ENCODE results near the gene SCG3.

The SCG3 gene

GRCh38 chr15:51755790-51756189, 74.5 kb downstream of the SCG3 start:
- no peak for TF ChIP-seq CTCF (IDR thresholded peaks at IDR 0.05; ENCODE audit: borderline replicate concordance, control extremely low read depth, extremely low read depth, insufficient read depth, missing control alignments)
- no peak for DNase-seq (ENCODE audit: low spot score)
- in situ Hi-C loops (cut with MboI; ENCODE audit: low sequenced_read_pairs, unreplicated experiment): no loop called here

GRCh38 chr15:51756482-51756881, 75.2 kb downstream of the SCG3 start:
- in situ Hi-C loops (cut with MboI; ENCODE audit: low sequenced_read_pairs, unreplicated experiment): no loop called here

GRCh38 chr15:51757450-51757849, 76.1 kb downstream of the SCG3 start:
- no peak for DNase-seq (ENCODE audit: low spot score)
- in situ Hi-C loops (cut with MboI; ENCODE audit: low sequenced_read_pairs, unreplicated experiment): no loop called here
- TF ChIP-seq CTCF (IDR thresholded peaks at IDR 0.05; ENCODE audit: borderline replicate concordance, control extremely low read depth, extremely low read depth, insufficient read depth, missing control alignments): no peak

More at GRCh38 chr15:51756482-51756881, 75.2 kb downstream of the SCG3 start:
- DNase-seq (ENCODE audit: low spot score): no peak
- TF ChIP-seq CTCF (IDR thresholded peaks at IDR 0.05; ENCODE audit: borderline replicate concordance, control extremely low read depth, extremely low read depth, insufficient read depth, missing control alignments): no peak

- in situ Hi-C loops (cut with MboI; ENCODE audit: low sequenced_read_pairs, unreplicated experiment): no loop called here
- TF ChIP-seq CTCF (IDR thresholded peaks at IDR 0.05; ENCODE audit: borderline replicate concordance, control extremely low read depth, extremely low read depth, insufficient read depth, missing control alignments): no peak
- DNase-seq (ENCODE audit: low spot score): no peak
Observed at GRCh38 chr15:51758645-51759044, 77.3 kb downstream of the SCG3 start.

GRCh38 chr15:51759557-51760070, 78.3 kb downstream of the SCG3 start:
- no peak for TF ChIP-seq CTCF (IDR thresholded peaks at IDR 0.05; ENCODE audit: borderline replicate concordance, control extremely low read depth, extremely low read depth, insufficient read depth, missing control alignments)
- DNase-seq (ENCODE audit: low spot score): no peak
- in situ Hi-C loops (cut with MboI; ENCODE audit: low sequenced_read_pairs, unreplicated experiment): no loop called here

- no peak for DNase-seq (ENCODE audit: low spot score)
- no peak for TF ChIP-seq CTCF (IDR thresholded peaks at IDR 0.05; ENCODE audit: borderline replicate concordance, control extremely low read depth, extremely low read depth, insufficient read depth, missing control alignments)
Observed at GRCh38 chr15:51760805-51761204, 79.5 kb downstream of the SCG3 start.

GRCh38 chr15:51765751-51766150, 84.4 kb downstream of the SCG3 start:
- TF ChIP-seq CTCF (IDR thresholded peaks at IDR 0.05; ENCODE audit: borderline replicate concordance, control extremely low read depth, extremely low read depth, insufficient read depth, missing control alignments): no peak
- in situ Hi-C loops (cut with MboI; ENCODE audit: low sequenced_read_pairs, unreplicated experiment): no loop called here
- DNase-seq (ENCODE audit: low spot score): no peak

More at GRCh38 chr15:51760805-51761204, 79.5 kb downstream of the SCG3 start:
- in situ Hi-C loops (cut with MboI; ENCODE audit: low sequenced_read_pairs, unreplicated experiment): no loop called here
